Measurements from ENCODE around the gene ADAT2.
A peak's percentile ranks its signal among the peaks of the same experiment; 100 is the strongest.

Gene ADAT2

DNA sequence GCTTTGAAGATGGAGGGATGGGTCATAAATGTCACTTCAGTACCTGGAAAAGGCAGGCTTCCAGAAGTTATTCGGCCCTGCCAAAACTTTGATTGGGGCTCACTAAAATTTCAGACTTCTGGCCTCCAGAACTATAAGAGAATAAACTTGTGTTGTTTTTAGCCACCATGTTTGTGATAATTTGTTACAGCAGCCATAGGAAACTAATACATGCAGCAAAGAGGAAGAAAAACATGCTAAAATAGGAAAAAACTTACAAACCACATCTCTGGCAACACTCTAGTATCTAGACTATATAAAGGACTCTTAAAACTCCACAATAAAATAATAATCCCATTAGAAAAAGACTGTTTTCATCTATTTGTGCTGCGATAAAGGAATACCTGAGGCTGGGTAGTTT, 9.5 kb downstream of the ADAT2 start:
- DNase-seq = no peak

DNA sequence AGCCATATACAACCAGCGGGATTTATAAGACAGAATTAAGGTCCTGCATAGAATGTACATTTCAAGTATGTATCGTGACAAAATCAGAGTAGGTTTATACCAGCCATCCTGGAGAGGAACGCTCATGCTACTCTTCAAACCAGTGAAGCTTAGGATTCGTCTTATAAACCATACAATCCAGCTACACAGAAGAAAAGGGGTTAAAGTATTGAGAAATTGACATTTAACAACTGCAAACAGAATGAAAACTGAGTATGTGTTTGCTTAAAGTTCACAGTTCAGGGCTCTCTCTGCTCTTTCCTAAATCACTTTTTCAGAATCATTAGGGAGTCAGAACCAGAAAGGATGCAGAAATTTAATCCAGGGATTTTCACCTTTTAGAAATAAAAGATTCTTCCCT, 17.9 kb downstream of the ADAT2 start:
- no peak for DNase-seq

DNA sequence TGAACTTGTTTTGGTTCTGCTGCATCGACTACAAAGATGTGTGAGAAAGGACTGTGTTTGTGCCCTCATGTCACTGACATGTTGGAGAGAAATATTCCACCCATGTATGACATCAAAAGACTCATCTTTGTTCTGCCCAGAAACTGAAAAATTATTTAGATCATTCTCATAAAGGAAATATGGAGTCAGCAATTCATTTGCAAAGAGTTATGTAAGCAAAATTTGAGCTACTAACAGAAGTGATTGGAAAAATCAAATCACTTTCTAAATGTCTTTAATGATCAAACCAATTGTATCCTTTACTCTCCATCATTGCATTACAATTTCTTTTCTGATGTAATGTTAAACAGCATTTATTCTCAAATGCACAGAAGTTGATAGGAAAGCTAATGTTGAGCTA, 19.3 kb downstream of the ADAT2 start:
- DNase-seq = no peak

DNA sequence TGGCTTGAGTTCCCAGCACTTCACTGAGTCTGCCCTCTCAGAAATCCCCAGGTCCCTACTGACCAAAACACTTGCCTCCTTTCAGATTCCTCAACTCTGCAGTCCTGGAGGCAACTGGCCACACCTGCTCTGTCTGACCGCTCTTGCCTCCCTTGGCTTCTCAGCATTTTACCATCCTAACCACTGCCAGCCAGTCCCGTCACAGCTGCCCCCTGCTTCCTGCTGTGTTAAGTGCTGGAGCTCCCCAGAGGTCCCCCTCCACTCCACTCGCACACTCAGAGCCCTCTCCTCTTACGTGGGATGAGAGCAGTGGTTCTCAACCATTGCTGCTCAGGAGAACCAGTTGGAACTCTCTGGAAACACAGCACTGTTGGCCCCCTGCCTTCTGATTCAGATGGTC, 20.5 kb downstream of the ADAT2 start:
- DNase-seq = no peak

DNA sequence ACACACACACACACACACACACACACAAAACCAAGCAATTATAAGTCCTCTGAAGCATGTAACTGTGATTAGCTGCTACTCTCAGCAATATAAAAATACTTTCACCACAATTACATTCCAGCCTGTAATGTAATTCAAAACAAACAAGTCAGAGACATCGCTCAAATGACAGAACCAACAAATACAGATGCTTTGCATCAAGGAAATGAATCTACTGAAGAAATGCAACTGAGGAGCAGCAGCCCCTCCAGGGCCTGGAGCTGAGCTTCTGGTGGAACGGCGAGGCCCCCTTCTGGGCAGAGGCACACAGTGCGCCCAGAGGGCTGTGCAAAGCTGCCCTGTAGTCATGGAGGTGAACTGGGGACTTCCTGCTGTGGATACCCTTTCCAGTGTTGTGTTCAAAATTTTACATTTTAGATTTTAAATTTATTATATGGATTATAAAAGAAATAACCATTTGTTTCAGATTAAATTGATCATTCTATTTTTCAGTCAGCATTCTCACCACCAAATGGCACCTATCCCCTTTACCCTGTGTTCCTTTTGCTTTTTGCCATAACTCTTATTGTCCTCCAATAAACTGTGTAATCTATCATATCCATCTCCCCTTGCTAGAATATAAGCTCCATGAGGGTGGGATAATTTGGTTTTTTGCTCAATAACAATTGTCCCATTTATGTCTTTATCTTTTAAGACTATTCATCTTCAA, 23.2 kb downstream of the ADAT2 start:
- peak; percentile 61 to 71 for DNase-seq

DNA sequence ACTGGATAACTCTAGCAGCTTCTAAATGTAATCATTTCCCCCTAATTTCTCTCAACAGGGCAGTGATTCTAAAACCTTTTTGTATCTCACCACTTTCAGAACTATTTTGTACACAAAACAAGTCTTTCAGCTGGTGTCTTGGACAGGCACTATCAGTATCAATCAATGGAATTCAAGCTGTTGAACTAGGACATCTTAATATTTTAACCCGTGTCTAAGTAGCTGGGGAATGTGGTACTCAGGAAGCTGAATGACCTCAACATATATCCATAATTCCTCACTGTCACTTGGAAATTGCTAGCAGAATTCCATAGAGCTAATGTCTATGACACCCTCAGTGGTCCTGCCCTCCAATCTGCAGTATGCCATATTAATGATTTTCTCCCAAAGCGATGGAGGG, 24.5 kb downstream of the ADAT2 start:
- DNase-seq = no peak

DNA sequence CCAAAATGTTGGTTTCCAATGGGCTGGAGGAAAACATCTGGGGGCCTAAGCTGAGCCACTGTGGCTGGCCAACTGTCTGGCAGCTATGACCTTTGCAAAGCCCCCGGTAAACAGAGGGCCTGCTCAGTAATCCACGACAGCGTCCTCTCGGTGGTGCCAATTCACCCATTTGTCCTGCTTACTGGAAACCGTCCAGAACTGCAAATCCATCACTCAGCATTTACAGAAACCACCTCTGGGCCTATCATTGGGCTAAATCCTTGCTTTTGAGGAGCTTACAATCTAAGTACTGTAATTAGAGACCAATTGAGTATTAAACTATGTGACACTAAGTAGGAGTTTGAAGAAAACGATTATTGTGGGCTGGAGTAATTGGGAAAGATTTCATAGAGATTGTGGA, 31.0 kb downstream of the ADAT2 start:
- no peak for DNase-seq

DNA sequence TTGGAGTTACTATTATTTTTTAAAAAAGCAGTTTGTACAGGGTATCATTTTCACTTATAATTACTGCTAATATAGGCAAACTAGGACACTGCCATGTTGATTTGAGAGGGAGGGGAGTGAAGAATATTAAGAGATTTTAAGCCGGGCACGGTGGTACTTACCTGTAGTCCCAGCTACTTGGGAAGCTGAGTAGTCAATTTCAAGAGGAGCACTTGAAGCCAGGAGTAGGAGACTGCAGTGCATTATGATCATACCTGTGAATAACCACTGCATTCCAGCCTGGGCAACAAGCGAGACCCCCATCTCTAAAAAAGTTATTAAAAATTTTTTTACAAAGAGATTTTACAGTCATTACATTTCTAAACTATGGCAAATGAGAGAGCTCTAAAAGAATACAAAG, 35.7 kb downstream of the ADAT2 start:
- no peak for DNase-seq

DNA sequence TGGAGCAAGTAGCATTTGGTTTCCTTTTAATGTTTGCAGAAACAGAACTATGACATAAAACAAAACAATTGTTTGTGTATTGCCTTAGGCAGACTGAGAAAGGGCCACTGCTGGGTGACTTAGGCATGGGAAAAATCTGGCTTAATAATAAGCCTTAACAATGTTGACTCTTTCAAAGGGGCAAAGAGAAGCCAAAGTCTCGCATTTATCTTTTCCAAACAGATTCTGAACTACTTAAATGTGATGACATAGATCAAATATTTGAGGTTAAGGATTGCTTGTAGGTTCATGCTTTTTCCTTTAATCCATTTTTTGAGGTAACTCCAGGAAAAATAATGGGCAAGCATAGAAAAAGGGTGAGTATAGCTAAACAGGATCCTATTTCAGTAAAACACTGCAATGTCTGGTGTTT, 39.6 kb downstream of the ADAT2 start:
- DNase-seq = no peak

DNA sequence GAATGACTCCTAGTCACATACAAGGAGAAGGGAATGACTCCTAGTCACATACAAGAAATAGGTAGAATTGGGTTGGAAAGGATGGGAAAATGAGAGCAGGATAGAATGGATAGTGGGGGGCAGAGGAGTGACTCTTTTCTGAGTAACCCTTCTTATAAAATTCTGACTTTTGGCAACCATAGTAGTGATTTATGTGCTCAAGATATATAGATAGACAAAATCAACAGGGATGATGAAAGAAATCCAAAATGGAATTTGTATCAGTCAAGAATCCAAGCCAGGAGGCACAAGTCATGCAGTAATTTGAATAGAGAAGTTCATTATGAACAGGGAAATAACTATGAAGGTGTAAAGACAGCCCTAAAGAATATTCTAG, 41.7 kb downstream of the ADAT2 start:
- DNase-seq = no peak

DNA sequence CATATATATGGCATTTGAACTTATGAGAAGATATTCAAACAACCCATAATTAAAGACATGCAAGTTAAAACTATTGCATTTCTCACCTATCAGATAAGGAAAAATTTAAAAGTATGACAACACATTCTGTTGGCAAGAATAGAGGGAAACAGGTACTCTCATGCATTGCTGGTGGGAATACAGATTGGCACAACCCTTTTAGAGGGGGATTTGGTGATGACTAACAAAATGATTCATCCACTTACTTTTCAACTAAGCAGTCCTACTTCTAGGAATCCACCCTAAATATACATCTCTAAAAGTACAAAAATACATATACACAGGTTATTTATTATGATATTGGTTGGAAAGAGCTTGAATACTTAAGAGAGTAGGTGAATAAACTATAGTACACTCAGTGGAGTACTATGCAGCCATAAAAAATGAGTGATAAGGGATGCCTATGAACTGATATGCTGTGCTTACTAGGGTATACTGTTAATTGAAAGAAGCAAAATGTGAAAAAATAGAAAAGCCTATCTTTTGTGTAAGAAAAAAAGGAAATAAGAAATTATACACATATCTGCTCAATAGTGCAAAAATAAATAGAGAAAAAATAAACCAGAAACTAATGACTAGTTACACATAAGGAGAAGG, 42.2 kb downstream of the ADAT2 start:
- DNase-seq = no peak

DNA sequence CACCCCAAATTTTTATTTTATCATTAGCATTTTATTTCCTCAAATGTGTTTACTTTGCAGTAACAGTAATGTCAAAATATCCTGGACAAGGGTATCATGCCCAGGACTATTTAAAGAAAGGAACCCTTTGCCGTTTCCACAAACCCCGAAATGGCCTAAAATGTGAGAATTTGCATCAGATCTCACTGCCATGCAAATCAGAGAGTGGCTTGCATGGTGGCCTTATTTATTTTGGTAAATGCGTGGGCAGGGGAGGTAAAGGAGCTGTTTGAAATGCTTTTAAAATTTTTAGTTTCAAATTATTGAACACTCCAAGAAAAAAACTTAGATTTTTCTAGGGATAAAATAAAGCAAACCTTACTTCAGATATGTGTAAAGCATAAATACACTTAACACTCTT, 43.8 kb downstream of the ADAT2 start:
- DNase-seq = no peak

DNA sequence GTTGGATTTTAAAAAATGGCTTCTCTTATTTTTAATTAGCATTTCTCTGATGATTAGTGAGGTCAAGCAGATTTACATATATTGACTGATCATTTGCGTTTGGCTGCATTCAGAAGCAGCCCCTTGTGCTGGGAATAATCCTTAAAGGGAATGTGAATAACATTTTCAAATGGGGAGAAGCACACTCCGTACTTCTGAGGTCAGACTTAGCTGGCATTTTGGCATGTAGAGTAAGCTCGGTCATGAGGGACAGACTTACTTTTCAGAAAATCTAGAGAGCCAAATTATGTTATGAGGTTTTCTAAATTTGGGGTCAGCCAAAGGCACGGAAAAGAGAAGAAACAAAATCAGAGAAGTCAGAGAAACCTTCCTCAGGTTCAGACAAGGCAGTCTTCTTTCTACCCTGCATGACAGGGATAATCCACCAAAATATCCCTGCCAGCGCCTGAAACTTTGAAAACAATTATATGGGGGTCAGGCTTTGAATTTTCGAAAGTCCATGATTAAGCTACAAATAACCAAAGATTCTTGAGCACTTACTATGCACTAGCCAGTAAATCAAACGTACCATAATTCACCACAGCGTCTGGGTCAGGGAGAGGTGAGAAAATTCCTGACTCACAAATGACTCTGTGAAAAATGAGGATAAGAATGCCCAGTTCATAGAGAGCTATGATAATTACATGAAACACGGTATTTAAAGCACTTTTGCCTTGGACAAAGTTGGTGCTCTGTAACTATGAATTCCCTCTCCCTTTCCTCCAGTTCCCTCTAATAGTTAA, 44.9 kb downstream of the ADAT2 start:
- DNase-seq = no peak

DNA sequence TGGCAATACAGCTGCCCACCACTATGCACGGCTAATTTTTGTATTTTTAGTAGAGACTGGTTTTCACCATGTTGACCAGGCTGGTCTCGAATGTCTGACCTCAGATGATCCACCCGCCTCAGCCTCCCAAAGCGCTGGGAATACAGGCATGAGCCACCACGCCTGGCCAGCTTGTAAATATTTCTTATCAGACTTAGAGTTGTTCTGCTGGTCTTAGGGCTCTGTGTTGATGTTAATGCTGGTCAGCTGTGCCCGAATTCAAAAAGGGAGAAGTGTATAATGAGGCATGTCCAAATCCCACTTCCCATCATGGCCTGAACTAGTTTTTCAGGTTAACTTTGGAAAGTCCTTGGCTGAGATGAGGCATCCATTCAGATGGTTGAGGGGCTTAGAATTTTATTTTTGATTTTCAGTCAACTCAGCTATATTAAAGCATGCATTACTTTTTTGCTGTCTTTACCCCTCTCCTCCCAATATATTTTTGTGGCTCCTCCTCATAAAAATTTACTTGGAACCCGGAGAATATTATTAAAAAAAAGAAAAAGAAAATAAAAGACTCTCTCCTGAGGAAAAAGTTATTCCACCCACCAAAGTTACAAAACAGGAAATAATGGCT, 47.7 kb downstream of the ADAT2 start:
- DNase-seq = no peak

DNA sequence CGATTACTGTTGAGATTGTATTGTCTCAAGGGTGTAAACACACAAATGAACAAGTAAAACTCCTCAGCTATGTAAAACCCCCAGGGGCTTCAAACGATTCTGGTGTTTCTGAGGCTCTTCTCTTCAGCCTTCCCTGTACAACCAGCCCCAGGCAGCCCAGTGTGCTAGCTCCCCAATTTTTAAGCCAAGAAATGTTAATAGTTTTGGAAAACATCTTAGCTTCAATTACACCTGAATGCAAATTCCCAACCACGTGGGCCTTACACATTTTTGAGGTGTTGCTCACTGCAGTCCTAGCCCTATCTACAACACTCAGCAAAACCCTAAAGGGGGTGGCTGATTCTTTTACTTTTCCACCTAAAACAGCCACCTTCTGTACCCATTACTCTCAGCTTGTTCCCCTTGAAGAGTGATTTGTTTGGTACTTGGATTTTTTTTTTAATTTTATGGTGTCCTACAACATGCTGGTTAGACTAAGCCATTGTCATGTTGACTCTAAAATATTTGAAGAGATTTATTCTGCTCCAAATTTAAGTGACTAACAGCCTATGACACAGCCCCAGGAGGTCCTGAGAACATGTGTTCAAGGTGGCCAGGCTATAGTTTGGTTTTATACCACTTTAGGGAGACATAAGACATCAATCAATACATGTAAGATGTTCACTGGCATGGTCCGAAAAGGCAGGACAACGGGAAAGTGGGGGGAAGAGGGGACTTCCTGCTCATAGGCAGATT, 48.7 kb downstream of the ADAT2 start:
- DNase-seq = no peak

DNA sequence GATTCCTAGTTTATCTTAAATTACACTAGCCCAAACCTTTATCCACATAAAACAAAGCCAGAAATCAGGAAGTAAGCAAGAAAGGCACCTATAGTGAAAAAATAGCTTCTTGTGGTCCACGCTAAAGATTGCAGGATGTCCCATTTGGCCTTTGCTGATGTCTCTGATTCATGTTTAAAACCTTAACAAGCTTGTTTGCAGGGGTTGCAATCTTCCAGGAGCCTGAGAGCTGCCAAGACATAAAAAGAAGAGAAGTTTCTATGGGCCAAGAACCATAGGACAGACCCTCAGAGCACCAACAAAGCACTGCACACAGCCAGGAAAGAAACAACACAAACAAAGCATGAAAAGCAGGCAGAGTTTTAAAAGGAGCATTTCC, 49.4 kb downstream of the ADAT2 start:
- DNase-seq = no peak

DNA sequence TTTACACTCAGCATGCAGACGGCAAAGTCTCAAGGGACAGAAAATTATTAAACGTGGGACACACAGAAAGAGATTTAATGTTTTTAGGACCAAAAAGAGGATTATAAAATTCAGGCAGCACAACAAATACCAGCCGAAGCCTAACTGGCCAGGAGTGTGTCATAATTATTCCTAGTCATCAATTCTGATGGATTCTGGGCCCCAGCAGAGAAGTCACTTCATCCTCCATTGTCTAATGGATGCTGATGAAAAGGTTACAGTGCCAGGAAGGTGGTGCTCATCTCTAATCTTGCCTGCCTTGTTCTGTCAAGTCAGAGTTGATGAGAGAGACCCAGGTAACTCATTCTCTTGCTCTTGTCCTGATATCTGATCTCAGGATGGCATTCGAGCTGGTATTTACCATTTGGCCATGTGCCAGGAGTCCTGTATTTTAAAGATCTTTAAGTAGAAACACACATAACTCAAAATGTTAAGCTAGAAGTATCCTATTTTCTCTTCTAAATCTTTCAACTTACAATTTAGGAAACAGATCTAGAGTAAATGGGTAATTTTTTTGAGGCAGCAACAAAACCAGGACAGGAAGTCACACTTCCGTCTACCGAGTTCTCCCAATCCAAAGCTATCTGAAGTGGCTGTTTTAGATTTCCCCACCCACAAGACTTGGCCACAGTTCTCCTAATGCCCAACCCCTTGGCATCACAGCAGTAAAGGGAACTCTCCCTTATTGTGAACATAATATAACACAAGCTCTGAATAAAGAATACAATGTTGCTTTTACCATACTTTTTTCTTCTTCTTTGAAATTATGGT, 50.0 kb downstream of the ADAT2 start:
- DNase-seq = no peak

DNA sequence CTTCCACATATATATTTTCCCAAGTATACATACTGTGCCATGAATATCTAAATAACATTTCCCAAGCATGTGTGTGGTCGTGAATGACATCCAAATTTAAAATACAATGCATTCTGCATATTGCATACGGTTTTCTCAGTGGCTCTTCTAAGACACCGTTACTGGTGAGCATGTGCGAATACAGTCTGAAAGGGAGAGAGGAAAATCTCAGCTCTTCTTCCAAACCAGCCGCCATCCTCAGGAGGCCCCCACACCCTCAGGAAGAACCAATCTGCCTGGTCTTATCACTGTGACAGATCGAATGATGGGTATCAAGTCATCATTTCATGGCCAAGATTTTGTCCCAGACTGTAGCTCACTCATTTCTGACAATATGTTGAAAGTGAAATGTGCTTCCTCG, 50.7 kb downstream of the ADAT2 start:
- DNase-seq = no peak

DNA sequence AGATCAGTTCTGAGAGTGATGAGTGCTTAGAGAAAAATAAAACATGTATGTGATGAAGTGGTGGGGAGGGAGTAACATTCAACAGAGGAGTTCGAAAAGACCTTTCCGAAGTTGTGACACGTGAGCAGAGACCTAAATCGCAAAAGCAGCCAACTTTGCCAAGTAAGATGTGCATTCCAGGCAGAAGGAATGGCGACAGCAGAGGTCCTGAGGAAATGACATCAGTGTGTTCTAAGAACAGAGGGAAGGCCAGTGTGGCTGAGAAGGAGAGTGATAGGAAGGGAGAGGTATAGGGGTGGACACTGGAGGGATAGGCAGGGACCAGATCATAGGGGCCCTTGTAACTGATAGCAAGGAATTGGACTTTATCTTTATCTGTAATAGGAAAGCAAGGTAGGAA, 51.3 kb downstream of the ADAT2 start:
- DNase-seq = no peak

DNA sequence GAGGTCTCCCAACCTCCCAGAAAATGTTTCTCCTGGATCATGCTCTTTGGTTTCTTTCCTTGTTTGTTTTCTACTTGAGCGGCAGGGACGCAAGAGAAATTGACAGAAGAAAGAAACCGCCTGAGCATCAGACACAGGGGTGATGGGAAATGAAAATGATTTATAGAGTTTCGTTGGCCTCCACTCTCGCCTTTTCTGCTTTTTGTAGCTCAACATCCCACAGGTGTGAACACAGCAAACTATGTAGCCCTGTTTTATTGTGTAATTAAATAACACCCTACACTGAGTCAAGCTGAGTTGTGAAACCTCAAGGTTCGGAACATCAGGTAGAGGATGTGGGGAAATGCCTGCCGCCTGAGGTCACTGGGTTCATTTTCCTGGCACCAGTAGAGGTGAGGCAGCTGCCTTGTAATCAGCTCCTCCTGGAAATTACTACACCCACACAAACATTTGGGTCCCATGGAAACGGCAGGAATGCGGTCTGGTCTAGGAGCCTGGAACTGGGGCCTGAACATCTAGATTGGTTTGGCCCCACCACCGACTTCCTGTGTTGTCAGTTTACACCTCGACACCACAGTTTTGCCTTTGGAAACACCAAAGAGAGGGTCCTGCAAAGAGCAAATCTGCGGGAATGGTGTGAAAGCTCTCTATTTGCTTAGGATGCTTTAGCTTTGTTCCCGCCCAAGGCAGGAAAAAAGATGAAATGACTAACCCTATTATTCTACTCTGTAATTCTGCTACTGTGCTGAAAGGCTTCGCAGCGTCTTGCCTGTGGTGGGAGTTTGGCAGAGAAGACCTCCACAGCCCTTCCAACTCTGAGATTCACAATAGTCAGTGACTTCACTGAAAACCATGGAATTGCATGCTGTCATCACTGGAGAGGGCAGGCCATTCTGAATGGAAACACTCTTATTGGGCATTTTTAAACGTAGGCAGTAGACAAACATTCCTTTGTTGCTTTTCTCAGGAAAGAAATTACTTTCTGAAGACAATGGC, 53.0 kb downstream of the ADAT2 start:
- DNase-seq = peak; percentile 5 to 15

Data from activated CD4-positive, alpha-beta T cell treated with anti-CD3 and anti-CD28 coated beads, Interleukin-2, amount 50 U/mL, for 48 hours (primary cell).